Activated T-helper 1 cell treated with Interleukin-2 at 50 U/mL for 16 hours (primary cell): ENCODE measurements around the gene ERV3-1.
"Not testable (repeated sequence)": the region's sequence is repeated elsewhere in the genome, so short reads cannot be mapped to it uniquely, and the experiment has no call there.

Experiments used
- DNase-seq: peaks from one replicate; pipeline ENCODE4 v3.0.0-alpha.2; 2020; ENCODE audit warnings: low read depth

ERV3-1 gene

DNA sequence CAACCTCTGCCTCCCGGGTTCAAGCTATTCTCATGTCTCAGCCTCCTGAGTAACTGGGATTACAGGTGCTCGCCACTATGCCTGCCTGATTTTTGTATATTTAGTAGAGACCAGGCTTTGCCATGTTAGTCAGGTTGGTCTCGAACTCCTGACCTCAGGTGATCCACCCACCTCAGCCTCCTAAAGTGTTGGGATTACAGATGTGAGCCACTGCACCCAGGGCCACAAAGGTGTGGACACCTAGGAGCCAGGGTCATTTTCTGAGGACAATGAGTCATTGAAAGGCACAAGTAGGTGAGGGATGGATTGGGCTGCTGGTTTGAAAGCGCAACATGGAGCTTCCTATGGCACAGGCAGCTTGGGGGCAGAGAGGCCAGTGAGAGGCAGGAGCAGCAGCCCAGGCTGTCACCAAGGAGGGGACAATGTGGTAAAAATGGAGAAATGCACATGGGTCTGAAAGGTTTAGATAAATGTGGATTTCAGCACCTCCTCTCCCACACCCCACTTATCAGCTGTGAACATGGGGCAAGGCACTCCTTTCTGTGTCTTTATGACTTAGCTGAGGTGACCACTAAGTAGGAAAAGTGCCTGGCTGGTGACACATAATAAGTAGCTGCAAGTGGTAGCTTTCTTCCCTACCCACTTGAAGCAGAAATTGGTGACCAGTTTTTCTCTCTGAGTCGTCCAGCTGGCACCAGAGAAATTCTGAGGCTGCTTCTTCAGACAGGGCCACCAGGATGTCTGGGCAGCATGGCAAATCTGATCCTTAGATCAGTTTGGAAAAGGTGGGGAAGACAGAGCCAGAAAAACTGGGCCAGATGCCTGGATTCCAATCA is 61.6 kb downstream of the ERV3-1 start:
- DNase-seq: not testable (repeated sequence)
